ENCODE data around the gene CAMKK2. TPM values are rescaled to one million over a fixed set of nuclear protein-coding genes. Genes with fewer than 3 reads are reported as not detected.
"Not testable (repeated sequence)": the region's sequence is repeated elsewhere in the genome, so short reads cannot be mapped to it uniquely, and the experiment has no call there.

Gene CAMKK2
- total and polyA plus RNA-seq, 10 donors: 13.6 to 90.1 (median 63.3) TPM

- peaks cover 0 to 82% (median 25%) of the 10 kb centered on the region in 6 donors for H3K36me3 ChIP-seq
- H3K27me3 ChIP-seq (replicated peaks in 1 of 7): no peaks in the 10 kb centered on the region
- TF ChIP-seq POLR2AphosphoS5 (IDR thresholded peaks at IDR 0.05) (no peak), POLR2A (IDR thresholded peaks at IDR 0.05) (no peak)
- TF ChIP-seq, protein P1, sequence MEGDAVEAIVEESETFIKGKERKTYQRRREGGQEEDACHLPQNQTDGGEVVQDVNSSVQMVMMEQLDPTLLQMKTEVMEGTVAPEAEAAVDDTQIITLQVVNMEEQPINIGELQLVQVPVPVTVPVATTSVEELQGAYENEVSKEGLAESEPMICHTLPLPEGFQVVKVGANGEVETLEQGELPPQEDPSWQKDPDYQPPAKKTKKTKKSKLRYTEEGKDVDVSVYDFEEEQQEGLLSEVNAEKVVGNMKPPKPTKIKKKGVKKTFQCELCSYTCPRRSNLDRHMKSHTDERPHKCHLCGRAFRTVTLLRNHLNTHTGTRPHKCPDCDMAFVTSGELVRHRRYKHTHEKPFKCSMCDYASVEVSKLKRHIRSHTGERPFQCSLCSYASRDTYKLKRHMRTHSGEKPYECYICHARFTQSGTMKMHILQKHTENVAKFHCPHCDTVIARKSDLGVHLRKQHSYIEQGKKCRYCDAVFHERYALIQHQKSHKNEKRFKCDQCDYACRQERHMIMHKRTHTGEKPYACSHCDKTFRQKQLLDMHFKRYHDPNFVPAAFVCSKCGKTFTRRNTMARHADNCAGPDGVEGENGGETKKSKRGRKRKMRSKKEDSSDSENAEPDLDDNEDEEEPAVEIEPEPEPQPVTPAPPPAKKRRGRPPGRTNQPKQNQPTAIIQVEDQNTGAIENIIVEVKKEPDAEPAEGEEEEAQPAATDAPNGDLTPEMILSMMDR (IDR thresholded peaks at IDR 0.05 in 8 of 11, conservative IDR thresholded peaks at IDR 0.05 in 3 of 11): no peak
- H3K9me3 ChIP-seq: no peaks in the 10 kb centered on the region
- intact Hi-C loops (cut with DNase I; ENCODE audit: low total_unique reads): loop anchor here (10.0 kb wide), 1 partner anchor 112 kb away; no protein-coding TSS in a partner anchor
- peak overlapping the region in 3 of 8 donors; percentile 21 to 61 (median 58) for H3K27ac ChIP-seq
- peak; percentile 77 for DNase-seq
- WGBS, 5 donors: 76 to 96% (median 83%) methylated on average over 9 of the region's 9 CpGs
- peaks cover 0 to 48% (median 26%) of the 10 kb centered on the region in 6 donors for H3K4me1 ChIP-seq
- no peak overlapping the region for H3K4me3 ChIP-seq
These were observed 69.2 kb downstream of the CAMKK2 start for GRCh38 chr12:121227294-121227693.

DNA sequence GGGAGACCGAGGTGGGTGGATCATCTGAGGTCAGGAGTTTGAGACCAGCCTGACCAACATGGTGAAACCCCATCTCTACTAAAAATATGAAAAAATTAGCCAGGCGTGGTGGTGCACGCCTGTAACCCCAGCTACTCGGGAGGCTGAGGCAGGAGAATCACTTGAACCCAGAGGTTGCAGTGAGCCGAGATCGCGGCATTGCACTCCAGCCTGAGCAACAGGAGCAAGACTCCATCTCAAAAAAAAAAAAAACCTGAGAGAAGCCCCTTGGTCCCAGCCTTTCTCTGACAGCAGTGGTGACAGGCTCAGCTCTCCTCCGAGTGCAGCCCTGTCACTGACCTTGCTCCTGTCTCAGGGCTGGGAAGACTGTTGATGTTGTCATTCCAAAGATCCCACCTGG lies 69.6 kb downstream of the CAMKK2 start:
- intact Hi-C loops (cut with DNase I; ENCODE audit: low total_unique reads): loop anchor here (10.0 kb wide), 1 partner anchor 112 kb away; no protein-coding TSS in a partner anchor
- DNase-seq: peak; percentile 16
- H3K9me3 ChIP-seq; H3K27me3 ChIP-seq (replicated peaks in 1 of 7); H3K4me3 ChIP-seq: not testable (repeated sequence)
- Histone ChIP-seq H3K4me1 (peaks cover 0 to 48% (median 26%) of the 10 kb centered on the region in 6 donors), H3K36me3 (peaks cover 0 to 82% (median 24%) of the 10 kb centered on the region in 6 donors), H3K27ac (peak overlapping the region in 3 of 8 donors; percentile 21 to 61 (median 58))
- WGBS, 5 donors: 83 to 99% (median 92%) methylated on average over 7 to 8 of the region's 8 CpGs

- H3K27ac ChIP-seq: no peak overlapping the region
- TF ChIP-seq POLR2AphosphoS5 (IDR thresholded peaks at IDR 0.05) (no peak), POLR2A (IDR thresholded peaks at IDR 0.05) (no peak)
- TF ChIP-seq, protein P1 (IDR thresholded peaks at IDR 0.05 in 8 of 11, conservative IDR thresholded peaks at IDR 0.05 in 3 of 11): no peak
- 78 to 90% (median 83%) methylated on average over 8 of the region's 8 CpGs for WGBS, 5 donors
These were observed 70.1 kb downstream of the CAMKK2 start for GRCh38 chr12:121226399-121226798.

DNA sequence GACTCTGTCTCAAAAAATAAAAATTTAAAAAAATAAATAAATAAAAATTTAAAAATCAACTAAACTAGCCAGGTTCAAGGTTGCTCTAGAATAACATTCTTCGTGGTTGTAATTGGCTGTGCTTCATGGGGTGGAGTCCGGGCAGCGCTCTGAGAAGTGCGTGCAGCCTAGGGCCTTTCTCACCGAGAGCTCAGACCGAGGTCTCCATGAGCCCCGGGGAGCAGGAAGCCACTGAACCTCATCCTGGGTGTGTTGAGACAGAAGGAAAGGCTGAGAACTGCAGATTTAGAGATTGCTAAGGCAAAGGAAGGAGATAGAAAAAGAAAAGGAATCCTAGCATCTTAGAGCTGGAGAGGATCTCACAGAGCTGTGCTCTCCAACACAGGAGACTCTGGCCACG lies 71.9 kb downstream of the CAMKK2 start:
- Histone ChIP-seq H3K9me3 (no peaks in the 10 kb centered on the region), H3K27ac (peak overlapping the region in 6 of 8 donors; percentile 20 to 78 (median 44)), H3K4me1 (peaks cover 0 to 38% (median 18%) of the 10 kb centered on the region in 6 donors), H3K4me3 (no peak overlapping the region), H3K27me3 (replicated peaks in 1 of 7) (no peaks in the 10 kb centered on the region), H3K36me3 (peaks cover 0 to 93% (median 24%) of the 10 kb centered on the region in 6 donors)
- intact Hi-C loops (cut with DNase I; ENCODE audit: low total_unique reads): loop anchor here (10.0 kb wide), 1 partner anchor 110 kb away; no protein-coding TSS in a partner anchor
- TF ChIP-seq POLR2AphosphoS5 (IDR thresholded peaks at IDR 0.05): no peak
- TF ChIP-seq, protein P1 (IDR thresholded peaks at IDR 0.05 in 8 of 11, conservative IDR thresholded peaks at IDR 0.05 in 3 of 11): no peak
- WGBS, 5 donors: 51 to 63% (median 52%) methylated on average over 8 of the region's 8 CpGs
- no peak for DNase-seq

More at GRCh38 chr12:121226399-121226798, 70.1 kb downstream of the CAMKK2 start:
- Histone ChIP-seq H3K27me3 (replicated peaks in 1 of 7) (no peaks in the 10 kb centered on the region), H3K36me3 (peaks cover 0 to 82% (median 24%) of the 10 kb centered on the region in 6 donors), H3K4me1 (peaks cover 0 to 48% (median 26%) of the 10 kb centered on the region in 6 donors), H3K9me3 (no peaks in the 10 kb centered on the region), H3K4me3 (no peak overlapping the region)
- intact Hi-C loops (cut with DNase I; ENCODE audit: low total_unique reads): loop anchor here (10.0 kb wide), 1 partner anchor 112 kb away; no protein-coding TSS in a partner anchor
- no peak for DNase-seq
